Osteoblast (primary cell): ENCODE measurements around the gene ZNRD2. TPM values are rescaled to one million over a fixed set of nuclear protein-coding genes. Genes with fewer than 3 reads are reported as not detected.

Experiments
- DNase-seq: peaks from one replicate; pipeline ENCODE4 v3.0.0; 2011; ENCODE audit warnings: low spot score, mixed read lengths; ENCODE audit not compliant: insufficient read length; ENCODE audit errors: missing footprints
- H2AFZ ChIP-seq: 2 replicates; pipeline ENCODE4 v1.6.0; 2011; ENCODE audit warnings: mild to moderate bottlenecking, low read length
- H3K27ac ChIP-seq: 2 replicates; pipeline ENCODE4 v1.5.1; 2011; ENCODE audit warnings: mild to moderate bottlenecking, low read depth, low read length, moderate library complexity
- H3K27me3 ChIP-seq: 2 replicates; pipeline ENCODE4 v1.6.0; 2012; ENCODE audit warnings: mild to moderate bottlenecking, control low read depth, inconsistent platforms, low read length, moderate library complexity; ENCODE audit not compliant: insufficient read depth
- H3K36me3 ChIP-seq: 2 replicates; pipeline ENCODE4 v1.5.1; 2011; ENCODE audit warnings: mild to moderate bottlenecking, low read length, control low read depth, moderate library complexity; ENCODE audit not compliant: insufficient read depth
- H3K4me1 ChIP-seq: 2 replicates; pipeline ENCODE4 v1.5.1; 2011; ENCODE audit warnings: mild to moderate bottlenecking, low read length, control low read depth, moderate library complexity; ENCODE audit not compliant: insufficient read depth
- H3K4me2 ChIP-seq: 2 replicates; pipeline ENCODE4 v1.6.0; 2011; ENCODE audit warnings: mild to moderate bottlenecking, low read length; ENCODE audit not compliant: insufficient read depth
- H3K4me3 ChIP-seq: fragments of 200-600 bp; sonication (generic); 3 replicates; pipeline ENCODE4 v1.5.1; 2012; ENCODE audit warnings: mild to moderate bottlenecking, low read length, inconsistent platforms; ENCODE audit not compliant: insufficient read depth
- H3K79me2 ChIP-seq: 2 replicates; pipeline ENCODE4 v1.6.0; 2012; ENCODE audit warnings: mild to moderate bottlenecking, low read length, control low read depth, inconsistent platforms; ENCODE audit not compliant: insufficient read depth
- H3K9me3 ChIP-seq: 2 replicates; pipeline ENCODE4 v1.5.1; 2011; ENCODE audit warnings: low read depth, low read length, control low read depth
- H4K20me1 ChIP-seq: 2 replicates; pipeline ENCODE4 v1.6.0; 2012; ENCODE audit warnings: mild to moderate bottlenecking, low read length, control low read depth; ENCODE audit not compliant: insufficient read depth
- CTCF ChIP-seq: IDR thresholded peaks from 2 replicates; pipeline ENCODE4 v1.5.1; 2011; ENCODE audit warnings: mild to moderate bottlenecking, low read depth, low read length, moderate library complexity; ENCODE audit errors: extremely low read depth
- total RNA-seq: library from RNA; depleted of rRNA; stranded (reverse); fragments of >200 nt; gene quantifications from 2 replicates; pipeline ENCODE4 v1.2.3, GENCODE V29; 2012

Gene ZNRD2
- total RNA-seq, 1 donor = 42.3 TPM

- no peak overlapping the region for H3K4me2 ChIP-seq
- no peak overlapping the region for H3K27ac ChIP-seq
- H2AFZ ChIP-seq = no peak overlapping the region
- no peaks in the 10 kb centered on the region for H3K4me1 ChIP-seq
- peaks cover 3% of the 10 kb centered on the region for H4K20me1 ChIP-seq
- H3K9me3 ChIP-seq = no peaks in the 10 kb centered on the region
- H3K4me3 ChIP-seq = no peak overlapping the region
- H3K27me3 ChIP-seq = no peaks in the 10 kb centered on the region
- no peak for DNase-seq
- no peak for TF ChIP-seq CTCF
- H3K79me2 ChIP-seq = no peaks in the 10 kb centered on the region
- peaks cover 36% of the 10 kb centered on the region for H3K36me3 ChIP-seq
Measured at GRCh38 chr11:65599216-65599954, 29.1 kb downstream of the ZNRD2 start.

- no peak for TF ChIP-seq CTCF
- peaks cover 38% of the 10 kb centered on the region for H3K36me3 ChIP-seq
- no peaks in the 10 kb centered on the region for H3K27me3 ChIP-seq
- no peak overlapping the region for H3K4me3 ChIP-seq
- H2AFZ ChIP-seq = no peak overlapping the region
- H3K4me2 ChIP-seq = no peak overlapping the region
- no peaks in the 10 kb centered on the region for H3K4me1 ChIP-seq
- no peak overlapping the region for H3K27ac ChIP-seq
- H3K9me3 ChIP-seq = no peaks in the 10 kb centered on the region
- H3K79me2 ChIP-seq = no peaks in the 10 kb centered on the region
- no peak for DNase-seq
- peaks cover 3% of the 10 kb centered on the region for H4K20me1 ChIP-seq
Measured at GRCh38 chr11:65599955-65600246, 29.6 kb downstream of the ZNRD2 start.

GRCh38 chr11:65604258-65604657 is 34.0 kb downstream of the ZNRD2 start:
- no peak overlapping the region for H3K4me3 ChIP-seq
- peaks cover 7% of the 10 kb centered on the region for H3K4me1 ChIP-seq
- no peak overlapping the region for H3K27ac ChIP-seq
- no peaks in the 10 kb centered on the region for H3K9me3 ChIP-seq
- peaks cover 24% of the 10 kb centered on the region for H4K20me1 ChIP-seq
- TF ChIP-seq CTCF = no peak
- H3K79me2 ChIP-seq = peaks cover 10% of the 10 kb centered on the region
- no peak for DNase-seq
- no peaks in the 10 kb centered on the region for H3K27me3 ChIP-seq
- peaks cover 42% of the 10 kb centered on the region for H3K36me3 ChIP-seq
- no peak overlapping the region for H2AFZ ChIP-seq
- no peak overlapping the region for H3K4me2 ChIP-seq

GRCh38 chr11:65606876-65607613 is 36.8 kb downstream of the ZNRD2 start:
- Histone ChIP-seq H3K9me3 (no peaks in the 10 kb centered on the region), H2AFZ (no peak overlapping the region), H3K4me2 (peak overlapping the region; percentile 79), H3K79me2 (peaks cover 36% of the 10 kb centered on the region), H3K27me3 (no peaks in the 10 kb centered on the region), H3K4me3 (peak overlapping the region; percentile 52), H4K20me1 (peaks cover 42% of the 10 kb centered on the region), H3K36me3 (peaks cover 42% of the 10 kb centered on the region), H3K4me1 (peaks cover 19% of the 10 kb centered on the region), H3K27ac (no peak overlapping the region)
- DNase-seq = peak; percentile 100
- TF ChIP-seq CTCF = no peak
